NCI-H524 (cell line): ENCODE measurements around the gene IL6ST.

Experiments used
- DNase-seq, 2 experiments: peaks; one replicate each; lab custom pipeline; 2025; lab: John Stamatoyannopoulos, UW

The IL6ST gene

DNA sequence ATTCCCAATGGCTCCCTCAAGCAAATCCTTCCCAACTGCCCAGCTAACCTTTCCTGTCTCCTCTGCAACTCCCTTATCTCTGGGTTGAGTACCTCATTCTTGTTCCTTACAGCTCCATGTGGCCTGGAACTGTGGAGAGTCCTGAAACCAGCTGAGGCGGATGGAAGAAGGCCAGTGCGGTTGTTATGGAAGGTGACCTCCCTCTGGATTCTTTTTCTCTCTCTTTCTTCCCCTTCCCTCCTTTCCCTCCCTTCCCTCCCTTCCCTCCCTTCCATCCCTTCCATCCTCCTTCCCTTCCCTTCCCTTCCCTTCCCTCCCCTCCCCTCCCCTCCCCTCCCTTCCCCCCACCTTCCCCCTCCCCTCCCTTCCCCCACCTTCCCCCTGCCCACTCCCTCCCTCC, 98.5 kb downstream of the IL6ST start:
- no peak for DNase-seq

DNA sequence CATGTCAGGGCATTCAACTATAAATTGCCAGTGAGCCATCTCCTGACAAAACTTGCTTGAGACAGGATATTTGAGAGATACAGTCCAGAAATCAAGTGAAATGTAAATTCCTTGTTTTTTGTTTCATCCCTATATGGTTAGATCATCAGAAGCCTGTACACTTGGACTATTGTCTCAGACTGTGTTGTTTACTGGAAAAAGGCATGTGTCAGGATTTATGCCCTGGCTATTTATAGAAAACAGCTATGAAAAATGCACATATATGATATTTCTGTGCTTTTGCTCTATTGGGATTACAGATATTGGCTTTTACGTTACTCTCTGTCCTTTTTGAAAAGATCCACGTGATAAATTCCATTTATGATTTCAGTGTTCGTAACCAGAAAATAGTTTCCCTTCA, 99.4 kb downstream of the IL6ST start:
- no peak for DNase-seq

DNA sequence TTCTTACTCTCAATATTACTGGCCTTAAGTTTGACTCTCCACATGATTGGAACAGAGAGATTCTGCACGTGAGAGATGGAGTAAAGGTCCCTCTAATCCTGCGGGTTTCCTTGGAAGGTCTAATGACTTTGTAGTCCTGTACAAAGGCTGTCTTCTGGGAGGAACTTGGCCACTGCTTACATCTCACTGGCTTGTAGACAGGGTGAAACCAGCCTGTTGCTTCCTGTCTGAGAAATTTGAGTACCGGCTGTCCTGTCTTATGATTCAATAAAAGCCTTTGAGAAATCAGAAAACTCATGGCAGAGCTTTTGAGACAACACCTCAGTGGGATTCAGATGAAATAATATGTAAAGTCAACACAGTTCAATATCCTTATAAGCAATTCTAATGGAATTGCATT, 100.6 kb downstream of the IL6ST start:
- no peak for DNase-seq

DNA sequence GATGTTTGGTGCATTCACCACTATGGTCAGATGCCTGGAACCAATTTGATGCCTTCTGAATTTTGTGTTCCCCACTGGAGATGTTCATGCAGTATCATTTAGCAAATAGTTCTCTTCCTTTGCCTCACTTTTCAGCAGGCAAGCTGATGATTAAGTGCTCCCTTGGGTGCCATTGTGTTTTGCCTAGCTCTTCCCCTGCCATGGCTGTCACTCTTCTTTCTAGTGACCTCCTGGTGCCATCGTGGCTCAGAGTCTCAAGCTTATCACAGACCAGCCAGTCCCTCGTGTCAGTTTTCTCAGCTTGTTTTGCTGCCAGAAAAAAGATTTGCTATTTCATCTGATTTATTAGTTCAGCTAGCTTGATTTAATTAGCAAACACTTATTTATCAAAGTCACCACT, 102.3 kb downstream of the IL6ST start:
- no peak for DNase-seq

DNA sequence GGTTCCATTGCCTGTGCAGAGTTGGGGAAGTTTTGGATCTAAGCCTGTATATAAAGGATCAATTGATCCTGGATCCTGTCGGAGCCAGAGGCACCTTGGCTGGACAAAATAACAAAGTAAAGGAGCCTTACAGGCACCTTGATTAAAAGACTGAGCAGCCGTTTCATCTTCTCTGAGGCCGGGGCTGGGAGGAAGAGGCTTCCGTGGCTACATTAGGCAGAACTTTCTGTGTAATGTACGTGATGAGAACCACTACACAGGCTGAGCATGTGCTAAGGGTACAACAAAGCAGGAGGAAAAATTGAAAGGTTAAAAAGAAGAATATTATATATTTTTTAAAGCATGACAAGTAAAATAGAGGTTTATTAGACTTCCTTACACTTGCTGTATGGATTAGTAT, 106.6 kb downstream of the IL6ST start:
- DNase-seq, result no peak

DNA sequence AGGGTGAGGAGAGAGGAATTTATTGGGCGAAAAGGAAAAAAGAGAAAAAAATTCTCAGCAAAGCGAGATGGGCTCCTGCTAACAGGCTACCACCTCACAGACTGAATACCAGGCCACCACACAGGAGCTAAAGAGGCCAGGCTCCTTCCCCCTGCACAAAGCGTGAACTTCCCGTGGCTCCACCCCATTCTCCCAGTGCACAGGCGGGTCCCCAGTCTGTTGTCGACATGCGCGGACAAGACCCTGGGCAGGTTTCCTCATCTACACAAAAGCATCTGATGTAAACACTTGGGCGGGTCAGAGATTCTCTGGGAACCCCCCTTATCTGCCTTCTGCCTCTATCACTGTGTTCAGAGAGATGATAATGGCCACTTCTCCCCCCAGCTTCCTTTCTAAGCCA, 109.4 kb downstream of the IL6ST start:
- DNase-seq, result no peak
